Endometrium (tissue), 2 donors: ENCODE results near the gene SMCO3.

ENCODE experiments used
- FAIRE-seq: peaks from 2 replicates; lab custom pipeline; 2012; peaks lifted over from hg19 to GRCh38; lab: Jason Lieb, UNC
- donor health status: control.
- donor health status: control.

The SMCO3 gene

GRCh38 chr12:14827043-14827442 is 13.1 kb upstream of the SMCO3 start:
- FAIRE-seq = no peak

GRCh38 chr12:14826491-14826890 is 12.5 kb upstream of the SMCO3 start:
- no peak for FAIRE-seq

GRCh38 chr12:14825256-14825655 is 11.3 kb upstream of the SMCO3 start:
- FAIRE-seq = no peak

GRCh38 chr12:14824012-14824634 is 10.1 kb upstream of the SMCO3 start:
- FAIRE-seq = no peak

- FAIRE-seq = peak; percentile 21
Measured at GRCh38 chr12:14811486-14811885, 2.5 kb downstream of the SMCO3 start.

GRCh38 chr12:14810953-14811483 is 3.0 kb downstream of the SMCO3 start:
- FAIRE-seq = no peak

GRCh38 chr12:14810167-14810952 is 3.6 kb downstream of the SMCO3 start:
- FAIRE-seq = no peak

- no peak for FAIRE-seq
Measured at GRCh38 chr12:14803830-14804160, 10.2 kb downstream of the SMCO3 start.

- peak; percentile 99 for FAIRE-seq
Measured at GRCh38 chr12:14803011-14803829, 10.8 kb downstream of the SMCO3 start, which contains the start of the genes C12orf60 and WBP11. Gene C12orf60, plus strand, starts transcription at chr12:14803670. Its CDS starts 19,266 bp downstream, at chr12:14822936. Gene WBP11, minus strand, starts transcription at chr12:14803478. Its CDS starts 2,095 bp downstream, at chr12:14801383.

- FAIRE-seq = no peak
Measured at GRCh38 chr12:14802721-14803010, 11.3 kb downstream of the SMCO3 start.

GRCh38 chr12:14802247-14802646 is 11.7 kb downstream of the SMCO3 start:
- no peak for FAIRE-seq

GRCh38 chr12:14795028-14795448 is 18.9 kb downstream of the SMCO3 start:
- no peak for FAIRE-seq

GRCh38 chr12:14785568-14785967 is 28.4 kb downstream of the SMCO3 start:
- no peak for FAIRE-seq

GRCh38 chr12:14784471-14784870 is 29.5 kb downstream of the SMCO3 start:
- FAIRE-seq = no peak

GRCh38 chr12:14782756-14783155 is 31.2 kb downstream of the SMCO3 start:
- FAIRE-seq = no peak

GRCh38 chr12:14781563-14781962 is 32.4 kb downstream of the SMCO3 start:
- no peak for FAIRE-seq

- no peak for FAIRE-seq
Measured at GRCh38 chr12:14780859-14781258, 33.1 kb downstream of the SMCO3 start.

GRCh38 chr12:14779834-14780233 is 34.1 kb downstream of the SMCO3 start:
- no peak for FAIRE-seq

GRCh38 chr12:14777271-14777670 is 36.7 kb downstream of the SMCO3 start:
- no peak for FAIRE-seq

- no peak for FAIRE-seq
Measured at GRCh38 chr12:14776236-14776961, 37.6 kb downstream of the SMCO3 start.

- no peak for FAIRE-seq
Measured at GRCh38 chr12:14775636-14775980, 38.4 kb downstream of the SMCO3 start.
